HG03354 (cell line): Measurements from ENCODE around the gene PEPD.

ENCODE experiments used
- ATAC-seq: cut with Tn5 transposase; IDR thresholded peaks from one replicate; pipeline ENCODE4 v1.9.1; 2021; ENCODE audit warnings: mild to moderate bottlenecking; ENCODE audit not compliant: unreplicated experiment, poor library complexity, severe bottlenecking

Gene PEPD

DNA sequence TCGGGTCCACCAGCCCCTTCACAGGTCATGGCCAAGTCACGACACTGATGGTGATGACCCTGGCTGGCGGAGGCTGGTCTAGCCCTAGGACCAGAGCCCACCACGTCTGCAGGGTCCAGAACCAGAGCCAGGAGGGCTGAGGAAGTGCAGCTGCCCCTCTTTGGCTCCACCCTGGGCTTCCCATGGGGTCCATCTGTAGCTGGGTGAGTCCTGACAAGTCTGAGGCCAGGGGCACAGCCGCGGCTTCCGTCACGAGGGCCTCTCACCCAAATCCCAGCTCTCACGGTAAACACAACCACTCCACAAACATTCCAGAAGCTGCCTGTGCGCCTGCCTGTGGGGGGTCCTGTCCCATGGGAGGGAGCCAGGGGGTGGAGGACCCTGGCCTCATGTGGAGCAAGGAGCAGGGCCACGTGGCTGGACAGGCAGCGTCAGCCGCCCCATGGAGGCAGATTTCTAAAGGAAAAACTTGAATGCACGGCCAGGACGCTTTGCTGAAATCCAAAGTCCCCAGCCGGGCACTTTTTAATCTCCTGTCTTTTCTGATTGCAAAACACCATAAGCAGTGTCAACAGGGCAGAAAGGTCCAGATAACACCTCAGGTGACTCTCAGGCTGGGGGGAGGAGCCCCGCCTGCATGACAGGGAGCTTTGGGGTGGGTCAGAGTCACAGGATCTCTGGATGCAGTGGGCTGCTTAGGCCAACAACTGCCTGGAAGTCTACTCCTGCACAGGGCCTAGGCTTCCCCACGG, 118.2 kb downstream of the PEPD start:
- ATAC-seq = no peak

DNA sequence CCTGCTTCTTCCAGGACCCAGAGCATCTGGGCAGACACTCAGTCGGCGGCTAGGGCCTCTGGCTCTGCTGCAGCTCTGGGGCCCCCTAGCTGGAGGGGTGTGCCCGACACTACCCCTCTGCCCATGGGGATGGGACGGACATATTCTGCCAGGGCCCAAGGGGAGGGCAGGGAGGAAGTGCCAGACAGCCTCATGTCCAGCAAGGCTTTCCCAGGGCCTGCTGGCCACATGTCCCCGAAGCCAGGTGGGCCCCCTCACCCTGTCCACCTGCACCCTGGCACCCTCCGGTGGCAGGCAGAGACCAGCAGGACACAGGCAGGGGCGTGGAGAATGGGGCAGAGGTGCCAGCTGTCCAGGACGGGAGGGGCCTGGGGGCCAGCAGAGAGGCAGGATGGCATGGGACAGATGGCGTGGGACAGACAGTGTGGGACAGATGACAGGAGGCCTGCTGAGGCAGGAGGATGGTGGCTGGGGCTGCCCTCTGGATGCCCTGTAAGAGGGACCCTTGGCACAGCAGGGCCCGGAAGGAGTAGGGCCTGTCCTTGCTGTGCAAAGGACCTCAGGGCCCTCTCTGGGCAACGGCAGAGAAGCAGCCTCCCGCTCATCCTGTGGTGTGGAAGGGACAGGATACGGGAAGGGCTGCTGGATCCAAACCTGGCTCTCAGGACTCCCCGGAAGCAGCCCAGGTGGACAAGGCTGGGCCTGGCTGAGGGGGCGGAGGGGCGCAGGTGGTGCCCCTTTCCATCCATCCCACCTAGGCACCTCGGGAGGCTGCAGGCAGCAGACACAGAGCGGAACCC, 119.0 kb downstream of the PEPD start:
- no peak for ATAC-seq

DNA sequence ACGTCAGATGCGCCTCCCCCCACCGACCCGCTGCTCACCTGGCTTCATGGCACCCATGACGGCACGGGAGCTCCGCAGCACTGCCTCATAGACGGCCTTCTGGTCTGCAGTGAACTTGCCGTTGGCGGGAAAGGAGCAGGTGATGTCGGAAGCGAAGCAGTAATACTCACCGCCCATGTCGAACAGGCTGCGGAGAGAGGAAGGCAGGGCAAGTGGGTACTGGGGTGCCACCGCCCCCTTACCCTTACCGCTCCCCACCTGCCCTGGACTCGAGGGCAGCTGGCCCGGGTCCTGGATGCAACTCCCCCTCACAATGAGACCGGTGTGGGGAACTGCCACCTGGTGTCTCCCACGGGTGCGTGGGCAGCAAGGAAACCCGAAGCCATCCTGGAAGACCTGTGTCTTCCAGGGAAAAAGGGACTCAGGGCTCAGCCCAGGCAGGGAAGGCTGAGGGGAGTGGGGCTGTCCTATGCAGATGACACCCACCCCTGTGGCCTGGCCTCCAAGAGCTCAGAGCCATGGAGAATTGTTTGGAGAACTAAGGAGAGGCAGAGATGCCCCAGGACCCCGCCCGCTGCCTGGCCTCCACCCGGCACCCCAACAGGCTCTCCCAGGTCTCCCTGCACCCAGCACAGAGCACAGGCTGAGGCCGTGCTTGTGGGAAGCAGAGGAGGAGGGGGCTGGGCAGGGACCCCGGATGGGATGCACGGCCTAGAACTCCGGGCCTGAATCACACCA, 119.7 kb downstream of the PEPD start:
- ATAC-seq = no peak

- ATAC-seq = no peak
These were observed 120.5 kb downstream of the PEPD start for GRCh38 chr19:33400856-33401682.

DNA sequence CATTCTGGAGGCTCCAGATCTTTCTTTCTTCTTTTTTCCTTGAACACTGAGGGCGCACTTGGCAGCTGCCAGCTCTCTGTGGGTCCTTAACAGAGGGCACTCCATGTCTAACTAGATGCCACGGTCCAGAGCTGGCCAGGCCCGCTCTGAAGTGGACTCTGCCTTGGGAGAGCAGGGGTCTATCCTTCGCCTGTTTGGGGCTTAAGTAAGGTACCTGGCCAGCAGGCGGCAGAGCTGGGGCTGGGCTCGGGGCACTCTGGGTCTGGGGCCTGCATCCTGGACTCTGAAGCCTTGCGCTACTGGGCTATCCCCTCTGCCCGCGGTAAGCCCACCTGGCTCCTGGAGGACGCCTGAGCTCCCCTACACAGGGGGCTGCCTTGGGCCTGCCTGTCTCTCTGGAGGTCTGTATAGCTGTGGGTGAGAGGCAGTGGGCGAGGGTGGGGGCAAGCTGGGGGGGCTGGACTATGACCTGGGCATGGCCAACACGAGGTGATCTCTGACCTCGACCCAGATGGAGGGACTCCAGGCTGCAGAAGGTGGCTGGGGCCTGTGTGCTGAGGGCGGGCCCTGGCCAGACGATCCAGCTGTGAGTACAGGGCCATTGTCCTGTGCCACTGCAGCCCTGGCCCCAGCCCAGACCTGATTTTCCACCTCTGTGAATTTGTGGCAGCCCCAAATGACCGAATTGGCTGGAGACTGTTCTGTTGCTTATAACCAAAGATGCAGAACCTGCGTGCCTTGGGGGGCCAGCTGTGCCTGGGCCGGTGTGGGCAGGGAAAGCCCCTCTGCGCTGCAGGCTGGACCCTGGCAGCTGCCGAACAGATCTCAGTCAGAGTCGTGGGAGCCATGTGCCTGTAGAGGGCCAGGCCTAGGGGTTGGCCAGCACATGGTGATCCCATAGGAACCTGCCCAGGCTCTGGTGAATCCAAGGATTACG, 121.6 kb downstream of the PEPD start:
- no peak for ATAC-seq

- ATAC-seq = no peak
These were observed 122.4 kb downstream of the PEPD start for GRCh38 chr19:33399081-33399744.

GRCh38 chr19:33398361-33399060, 123.1 kb downstream of the PEPD start:
- ATAC-seq = no peak

GRCh38 chr19:33397536-33398360, 123.8 kb downstream of the PEPD start:
- ATAC-seq = no peak

GRCh38 chr19:33396701-33397535, 124.7 kb downstream of the PEPD start:
- ATAC-seq = no peak

DNA sequence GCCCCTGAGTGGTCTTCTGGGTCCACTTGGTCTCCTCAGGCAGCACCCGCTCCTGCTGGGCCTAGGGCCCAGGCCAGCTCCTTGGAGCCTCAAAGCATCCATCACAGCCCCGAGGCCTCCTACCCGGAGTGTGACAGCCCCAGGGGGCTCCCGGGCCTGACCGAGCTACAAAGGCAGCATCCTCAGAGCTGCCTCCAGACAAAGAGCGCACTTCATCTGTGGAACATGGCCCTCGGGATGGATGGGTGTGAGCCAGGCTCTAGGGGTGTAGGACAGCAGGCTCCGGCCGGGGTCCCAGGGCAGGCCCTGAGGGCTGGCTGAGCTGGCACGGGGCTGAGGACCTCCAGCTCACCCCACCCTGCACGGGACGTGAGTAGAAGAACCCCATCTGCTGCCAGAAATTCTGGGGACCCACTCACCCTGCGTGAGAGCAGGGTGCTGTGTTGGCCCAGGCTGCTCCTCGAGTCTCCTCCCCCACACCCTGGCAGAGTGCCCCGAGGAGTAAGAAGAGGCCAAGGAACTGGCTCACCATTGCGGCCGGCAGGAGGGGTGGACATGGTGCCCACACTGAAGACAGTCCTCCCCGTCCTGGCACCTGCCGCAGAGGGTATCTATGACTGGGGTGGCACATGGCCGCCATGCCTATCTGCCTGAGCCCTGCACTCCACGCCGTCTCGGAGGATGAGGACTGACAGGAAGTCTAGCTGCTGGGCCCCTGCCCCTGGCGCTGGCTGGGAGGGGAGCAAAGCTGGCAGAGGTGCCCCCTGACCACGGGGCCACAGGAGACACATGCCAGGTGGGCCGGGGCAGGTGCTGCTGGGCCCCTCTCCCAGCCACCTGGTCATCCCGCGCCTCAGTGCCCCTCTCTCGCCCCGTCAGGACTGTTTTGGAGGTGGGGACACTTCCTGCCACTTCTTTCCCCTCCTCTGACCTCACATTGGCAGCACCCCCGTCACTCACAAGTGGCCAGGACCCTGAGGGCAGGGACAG, 125.7 kb downstream of the PEPD start:
- ATAC-seq = no peak

GRCh38 chr19:33394723-33395560, 126.6 kb downstream of the PEPD start:
- ATAC-seq = no peak

- no peak for ATAC-seq
These were observed 127.4 kb downstream of the PEPD start for GRCh38 chr19:33394006-33394722.

- no peak for ATAC-seq
These were observed 128.1 kb downstream of the PEPD start for GRCh38 chr19:33393286-33394005.
